ENCODE results near the gene CLEC20A.

CLEC20A gene

DNA sequence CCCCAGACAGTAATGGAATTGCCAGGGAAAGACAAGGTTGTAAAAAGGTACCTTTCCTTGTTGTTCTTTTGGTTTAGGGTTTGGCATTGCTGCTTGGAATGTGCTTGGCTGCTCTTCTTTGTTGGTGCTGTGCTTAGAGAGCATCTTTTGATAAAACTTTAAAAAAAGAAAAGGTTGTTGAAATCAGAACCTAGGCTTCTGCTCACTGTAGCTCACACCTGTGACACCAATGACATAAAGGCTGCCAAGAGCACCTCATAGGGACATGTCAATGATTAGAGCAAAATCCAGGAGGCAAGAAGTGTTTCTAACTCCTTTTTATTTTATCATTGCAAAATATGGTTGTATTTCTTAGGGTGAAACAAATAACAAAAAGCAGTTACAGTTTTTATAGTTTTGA is 28.9 kb downstream of the CLEC20A start:
- DNase-seq, result no peak

DNA sequence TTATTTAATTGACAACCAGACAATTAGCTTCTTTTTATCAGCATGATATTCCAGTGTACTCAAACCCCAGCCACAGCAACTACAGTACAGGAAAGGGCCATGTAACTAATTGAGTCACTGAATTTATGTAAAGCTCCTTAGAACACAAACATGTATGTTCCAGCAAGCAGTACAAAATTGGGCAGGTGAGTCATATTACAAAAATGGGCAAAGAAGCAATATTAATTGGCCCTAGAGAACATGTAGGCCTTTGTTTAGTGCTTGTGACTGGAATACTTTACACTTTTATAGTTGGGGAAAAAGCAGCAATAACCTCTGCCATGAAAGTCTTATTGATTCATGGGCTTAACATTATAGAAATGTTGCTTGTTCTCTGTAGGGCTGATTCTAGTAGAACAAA is 31.8 kb downstream of the CLEC20A start:
- DNase-seq, result no peak

DNA sequence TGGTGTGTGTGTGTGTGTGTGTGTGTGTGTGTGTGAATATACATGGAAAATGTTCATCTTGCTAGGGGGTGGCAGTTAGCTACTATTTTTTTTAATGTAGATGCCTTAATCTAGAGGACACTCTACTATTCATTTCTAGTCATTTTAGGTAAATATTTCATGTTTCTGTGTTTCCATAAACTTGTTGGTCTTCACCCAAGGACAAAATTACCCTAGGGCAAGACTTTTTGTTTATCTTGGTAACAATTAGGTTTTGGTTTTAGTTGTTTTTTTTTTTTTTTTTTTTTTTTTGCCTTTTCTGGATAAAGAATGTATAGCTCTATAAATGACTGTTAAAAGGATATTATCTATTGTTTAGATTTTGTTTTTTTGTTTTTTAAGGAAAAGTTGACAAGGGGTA is 32.2 kb downstream of the CLEC20A start:
- no peak for DNase-seq

DNA sequence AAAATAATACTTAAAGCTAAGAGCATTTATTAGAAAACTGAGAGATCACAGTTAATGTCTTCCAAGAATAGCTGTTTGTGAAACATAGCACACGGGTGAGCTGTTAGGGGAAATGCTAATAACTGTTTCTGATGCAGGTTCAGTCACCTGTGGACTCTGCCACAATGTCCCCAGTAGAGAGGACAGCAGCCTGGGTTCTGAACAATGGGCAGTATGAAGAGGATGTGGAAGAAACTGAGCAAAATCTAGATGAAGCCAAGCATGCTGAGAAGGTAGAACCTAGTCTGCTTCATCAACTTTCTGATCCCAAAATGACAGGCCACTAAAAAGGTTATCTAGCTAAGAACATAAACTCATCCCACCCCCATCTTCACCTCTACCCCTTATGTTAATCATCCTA is 32.6 kb downstream of the CLEC20A start:
- no peak for DNase-seq

DNA sequence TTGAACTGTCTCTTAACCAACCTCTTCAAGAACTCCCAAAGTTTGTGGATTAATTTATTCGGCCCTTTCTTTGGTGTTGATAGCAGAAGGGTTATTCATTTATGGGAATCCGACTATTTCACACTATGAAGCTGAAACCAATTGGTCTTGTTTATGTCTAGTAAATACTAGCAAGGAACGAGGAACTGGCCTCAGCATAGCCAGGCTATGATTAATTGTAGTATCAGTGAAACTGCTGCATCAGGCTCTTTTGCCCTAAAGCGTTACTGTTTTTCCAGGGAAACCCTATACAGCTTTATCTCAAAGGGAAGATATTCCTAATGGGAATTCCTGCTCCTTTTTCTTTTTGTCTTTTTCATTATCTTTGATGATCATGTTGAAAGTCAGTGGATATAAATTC is 35.1 kb downstream of the CLEC20A start:
- no peak for DNase-seq

DNA sequence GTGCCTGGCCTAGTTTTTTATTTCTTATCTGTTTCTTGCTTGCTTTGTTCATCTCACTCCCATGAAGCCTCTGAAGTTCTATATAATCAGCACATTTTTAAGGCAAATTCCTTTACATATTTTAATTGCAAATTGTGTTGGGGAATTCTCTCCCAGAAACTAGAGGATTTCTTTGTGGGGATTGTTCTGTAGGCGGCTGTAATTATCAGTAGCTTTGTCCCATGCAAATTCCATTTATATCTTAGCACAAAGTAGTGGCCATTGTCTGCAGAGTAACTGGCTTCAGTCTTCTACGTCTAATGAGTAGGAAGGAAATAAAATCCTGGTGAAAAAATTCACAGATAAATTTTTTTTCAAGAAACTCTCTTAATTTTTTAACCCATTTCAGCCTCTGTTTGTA is 35.7 kb downstream of the CLEC20A start:
- DNase-seq, result no peak

DNA sequence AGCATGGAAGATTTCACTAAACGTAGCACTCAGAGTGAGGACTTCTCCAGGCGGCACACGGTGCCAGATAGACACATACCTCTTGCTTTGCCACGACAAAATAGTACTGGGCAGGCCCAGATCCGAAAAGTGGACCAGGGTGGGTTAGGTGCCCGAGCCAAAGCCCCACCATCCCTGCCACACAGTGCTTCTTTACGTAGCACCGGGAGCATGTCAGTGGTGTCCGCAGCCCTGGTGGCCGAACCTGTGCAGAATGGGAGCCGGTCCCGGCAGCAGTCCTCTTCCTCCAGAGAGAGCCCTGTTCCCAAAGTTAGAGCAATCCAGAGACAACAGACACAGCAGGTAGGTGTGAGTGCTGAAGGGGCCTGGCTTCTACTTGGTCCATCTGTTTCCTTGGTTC is 38.6 kb downstream of the CLEC20A start:
- DNase-seq, result no peak

DNA sequence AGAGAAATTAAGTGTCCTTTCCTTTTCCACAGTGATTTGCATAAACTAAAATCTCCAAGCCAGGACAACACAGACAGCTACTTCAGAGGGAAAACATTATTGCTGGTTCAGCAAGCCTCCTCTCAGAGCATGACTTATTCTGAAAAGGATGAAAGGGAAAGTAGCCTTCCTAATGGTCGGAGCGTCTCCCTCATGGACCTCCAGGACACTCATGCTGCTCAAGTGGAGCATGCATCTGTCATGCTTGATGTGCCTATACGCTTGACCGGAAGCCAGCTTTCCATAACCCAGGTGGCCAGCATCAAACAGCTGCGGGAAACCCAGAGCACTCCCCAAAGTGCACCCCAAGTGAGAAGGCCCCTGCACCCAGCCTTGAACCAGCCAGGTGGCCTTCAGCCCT is 39.1 kb downstream of the CLEC20A start:
- no peak for DNase-seq

DNA sequence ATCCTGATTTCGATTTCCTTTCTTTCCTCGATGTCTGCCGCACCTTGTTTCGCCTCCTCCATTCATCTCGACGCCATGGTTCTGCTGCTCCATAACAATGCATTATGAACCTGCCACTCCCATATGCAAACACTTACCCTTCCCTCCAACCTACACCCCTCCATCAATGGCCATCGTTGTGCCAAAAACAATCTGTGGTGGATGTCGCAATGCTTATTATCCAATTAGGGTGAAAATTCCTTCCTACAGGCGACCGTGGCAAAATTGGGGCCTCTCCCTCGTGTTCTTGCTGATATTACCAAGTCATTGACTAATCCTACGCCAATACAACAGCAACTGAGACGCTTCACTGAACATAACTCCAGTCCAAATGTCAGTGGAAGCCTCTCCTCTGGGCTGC is 40.3 kb downstream of the CLEC20A start:
- DNase-seq, result no peak

DNA sequence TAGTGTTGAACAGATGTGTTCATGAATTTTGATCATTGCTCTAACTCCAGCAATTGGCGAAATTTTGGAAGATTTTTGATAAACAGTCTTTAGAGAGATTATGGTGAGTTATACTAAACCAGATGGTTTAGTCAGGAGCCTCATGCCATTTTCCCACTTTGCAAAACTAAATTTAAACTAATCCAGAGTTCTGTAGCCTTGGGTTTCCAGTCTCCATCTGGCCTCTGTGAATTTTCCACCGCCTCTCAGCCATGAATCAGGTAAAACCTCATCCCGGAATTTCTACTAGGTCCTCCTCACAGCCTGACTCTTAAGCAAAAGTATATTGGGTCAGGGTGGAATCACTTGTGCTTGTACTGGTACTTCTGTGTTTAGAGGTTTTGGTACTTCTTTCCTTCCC is 44.8 kb downstream of the CLEC20A start:
- DNase-seq, result no peak

DNA sequence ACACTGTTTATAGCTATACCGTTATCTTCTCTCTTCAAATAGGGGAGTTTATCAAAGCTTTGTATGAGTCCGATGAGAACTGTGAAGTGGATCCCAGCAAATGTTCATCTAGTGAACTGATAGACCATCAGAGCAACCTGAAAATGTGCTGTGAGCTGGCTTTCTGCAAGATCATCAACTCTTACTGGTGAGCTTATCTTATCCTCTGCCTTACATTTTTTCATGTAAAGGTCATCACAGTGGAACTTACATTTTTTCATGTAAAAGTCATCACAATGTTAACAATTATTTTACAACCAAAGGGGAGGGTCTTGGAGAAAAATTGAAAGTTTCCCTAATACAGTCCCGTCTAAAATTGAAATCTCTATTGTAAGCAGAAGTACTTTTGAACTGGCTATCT is 45.2 kb downstream of the CLEC20A start:
- no peak for DNase-seq

DNA sequence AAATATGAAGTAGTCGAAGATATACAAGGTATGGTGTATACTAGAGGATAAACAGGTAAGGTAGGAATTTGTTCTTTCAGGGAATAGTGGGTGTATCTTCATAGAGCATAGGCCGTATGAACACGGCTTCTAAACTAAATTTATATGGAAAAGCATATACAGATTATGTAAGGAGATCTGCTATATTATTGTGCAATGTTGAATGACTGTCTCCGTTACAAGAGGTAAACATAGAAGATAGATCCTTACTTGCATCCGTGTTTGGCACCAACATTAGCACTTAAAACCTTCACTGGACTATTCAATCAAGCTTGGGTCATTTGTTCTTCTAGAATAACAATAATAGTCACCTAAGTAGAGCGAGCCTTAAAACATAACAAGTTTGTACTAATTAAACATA is 45.9 kb downstream of the CLEC20A start:
- no peak for DNase-seq

DNA sequence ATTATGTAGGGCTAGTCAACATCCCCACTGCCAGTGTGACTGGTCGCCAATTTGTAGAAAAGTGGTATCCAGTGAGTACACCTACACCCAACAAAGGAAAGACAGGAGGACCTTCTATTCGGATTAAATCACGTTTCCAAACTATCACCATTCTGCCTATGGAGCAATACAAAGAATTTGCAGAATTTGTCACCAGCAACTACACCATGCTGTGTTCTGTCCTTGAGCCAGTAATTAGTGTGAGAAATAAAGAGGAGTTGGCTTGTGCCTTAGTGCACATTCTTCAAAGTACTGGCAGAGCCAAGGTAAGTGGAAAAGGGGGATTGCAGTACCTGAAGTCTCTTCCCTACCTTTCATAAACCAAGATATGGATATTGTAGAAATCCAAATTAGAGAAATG is 53.8 kb downstream of the CLEC20A start:
- no peak for DNase-seq

DNA sequence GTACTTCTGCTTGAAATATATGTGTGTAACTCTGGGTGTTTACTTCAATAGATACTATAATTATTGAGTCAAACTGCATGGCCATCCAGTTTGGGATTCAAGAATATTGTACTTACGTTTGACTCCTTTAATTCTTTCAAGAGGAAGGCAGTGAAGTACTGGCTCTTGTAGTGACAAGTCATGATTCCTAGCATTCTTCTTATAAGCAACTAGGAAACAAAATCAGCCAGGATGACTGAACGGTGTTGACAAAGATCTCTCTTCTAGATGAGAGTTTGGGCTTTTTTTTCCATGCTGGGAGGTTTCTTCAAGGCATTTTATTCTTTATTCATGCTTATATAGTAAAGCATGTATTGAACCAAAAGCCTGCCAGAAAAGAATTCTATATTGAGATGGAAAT is 58.3 kb downstream of the CLEC20A start:
- no peak for DNase-seq

DNA sequence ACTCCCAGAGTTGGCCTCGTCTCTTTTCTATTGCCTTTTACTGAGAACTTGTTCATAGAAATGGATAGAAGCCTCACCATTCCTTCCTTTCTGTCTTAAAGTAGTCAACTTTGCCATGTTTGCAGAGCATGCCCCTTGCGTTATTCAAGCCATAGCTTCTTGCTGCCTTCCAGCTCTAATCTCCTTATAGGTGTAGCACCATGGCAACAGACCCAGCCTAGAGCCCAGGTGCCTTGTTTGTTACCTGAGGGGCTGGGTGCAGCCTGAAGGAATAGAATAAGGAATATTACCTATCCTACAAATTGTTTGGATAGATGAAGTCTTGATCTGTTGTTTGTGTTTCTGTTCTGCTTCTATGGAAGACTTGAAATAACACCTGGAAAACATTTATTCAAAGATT is 59.9 kb downstream of the CLEC20A start:
- DNase-seq, result no peak

DNA sequence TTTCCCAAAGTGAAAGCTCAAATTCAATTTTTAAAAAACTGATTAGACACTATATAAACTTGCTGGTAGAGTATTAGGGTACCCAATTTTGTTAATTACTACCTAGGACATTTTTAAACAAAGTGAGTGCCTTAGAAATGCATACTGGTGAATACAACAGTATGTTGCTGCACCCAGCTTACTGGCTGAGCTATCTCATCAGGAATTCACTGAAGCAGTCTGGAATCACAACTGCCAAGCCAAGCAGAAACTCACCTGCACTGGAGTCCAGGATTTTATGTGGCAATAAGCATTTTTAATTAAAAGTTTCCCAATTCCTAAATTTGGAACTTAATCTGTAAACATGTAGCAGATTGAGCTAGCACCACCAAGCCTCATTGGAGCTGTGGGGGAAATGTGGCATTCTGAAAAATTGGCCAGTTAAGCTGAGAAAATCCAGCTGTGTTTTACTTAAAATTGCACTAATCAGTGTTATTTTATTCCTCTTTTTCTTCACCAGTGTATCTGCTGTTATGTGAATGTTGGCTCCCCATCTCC is 61.8 kb downstream of the CLEC20A start:
- no peak for DNase-seq

DNA sequence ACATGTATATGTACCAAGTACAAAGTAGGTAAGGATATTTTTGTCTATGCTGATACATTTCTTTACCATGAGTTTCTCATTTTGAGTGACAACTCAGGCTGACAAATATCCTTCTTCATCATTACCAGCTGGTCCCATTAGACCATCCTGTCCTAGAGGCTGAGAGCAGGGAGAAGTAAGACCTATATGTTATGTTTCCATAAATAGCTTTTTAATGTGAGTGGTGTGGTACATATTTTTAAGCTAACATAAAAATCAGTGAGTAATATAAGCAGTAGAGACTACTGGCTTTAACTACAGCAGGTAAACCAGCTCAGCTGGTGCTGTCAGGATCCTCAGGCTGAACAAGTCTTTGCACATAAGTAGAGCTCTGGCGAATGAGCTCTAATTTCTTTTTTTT is 62.4 kb downstream of the CLEC20A start:
- no peak for DNase-seq
